Suprapubic skin (tissue), 4 donors: ENCODE results near the gene ASL.
"Not testable (repeated sequence)": the region's sequence is repeated elsewhere in the genome, so short reads cannot be mapped to it uniquely, and the experiment has no call there.

ENCODE experiments used
- POLR2A ChIP-seq, 2 donors: fragments of 450-650 bp; IDR thresholded peaks; one replicate each; pipeline ENCODE4 v1.6.1; 2017; ENCODE audit warnings: antibody characterized with exemption in 2 of 2, mild to moderate bottlenecking in 2 of 2, moderate library complexity in 2 of 2
- POLR2AphosphoS5 ChIP-seq, 3 donors: sonication (generic); formaldehyde crosslinking; IDR thresholded peaks; one replicate each; pipeline ENCODE4 v1.6.1; 2017; ENCODE audit warnings: antibody characterized with exemption in 3 of 3
- TF ChIP-seq, protein P1 (sequence below), 2 donors: fragments of 200-600 bp in 1 of 2; fragments of 450-650 bp in 1 of 2; sonication (generic) in 1 of 2; IDR thresholded peaks; one replicate each; pipeline ENCODE4 v1.5.1; 2016 to 2019; ENCODE audit warnings: antibody characterized with exemption in 2 of 2, mild to moderate bottlenecking in 1 of 2, moderate library complexity in 1 of 2

GRCh38 chr7:66034436-66035010, 41.1 kb upstream of the ASL start:
- TF ChIP-seq POLR2AphosphoS5, POLR2A (IDR thresholded peaks at IDR 0.05): not testable (repeated sequence)
- TF ChIP-seq, protein P1, sequence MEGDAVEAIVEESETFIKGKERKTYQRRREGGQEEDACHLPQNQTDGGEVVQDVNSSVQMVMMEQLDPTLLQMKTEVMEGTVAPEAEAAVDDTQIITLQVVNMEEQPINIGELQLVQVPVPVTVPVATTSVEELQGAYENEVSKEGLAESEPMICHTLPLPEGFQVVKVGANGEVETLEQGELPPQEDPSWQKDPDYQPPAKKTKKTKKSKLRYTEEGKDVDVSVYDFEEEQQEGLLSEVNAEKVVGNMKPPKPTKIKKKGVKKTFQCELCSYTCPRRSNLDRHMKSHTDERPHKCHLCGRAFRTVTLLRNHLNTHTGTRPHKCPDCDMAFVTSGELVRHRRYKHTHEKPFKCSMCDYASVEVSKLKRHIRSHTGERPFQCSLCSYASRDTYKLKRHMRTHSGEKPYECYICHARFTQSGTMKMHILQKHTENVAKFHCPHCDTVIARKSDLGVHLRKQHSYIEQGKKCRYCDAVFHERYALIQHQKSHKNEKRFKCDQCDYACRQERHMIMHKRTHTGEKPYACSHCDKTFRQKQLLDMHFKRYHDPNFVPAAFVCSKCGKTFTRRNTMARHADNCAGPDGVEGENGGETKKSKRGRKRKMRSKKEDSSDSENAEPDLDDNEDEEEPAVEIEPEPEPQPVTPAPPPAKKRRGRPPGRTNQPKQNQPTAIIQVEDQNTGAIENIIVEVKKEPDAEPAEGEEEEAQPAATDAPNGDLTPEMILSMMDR (IDR thresholded peaks at IDR 0.05) = not testable (repeated sequence)
